ENCODE results near the gene DBF4. TPM values are rescaled to one million over a fixed set of nuclear protein-coding genes. Genes with fewer than 3 reads are reported as not detected.

Gene DBF4
- total and polyA plus RNA-seq, 9 of the 15 experiments (the other 6 are each of a cell fraction or from before 2014, with no cell fraction given) = 37.8 to 145 (median 104) TPM

GRCh38 chr7:87876040-87876868, at the start of gene DBF4, which contains the start of gene SLC25A40 (continued):
- TF ChIP-seq FOXP1 (CRISPR knock-in tag; IDR thresholded peaks at IDR 0.05) (peak; percentile 51; the same call in 1 of the 2 replicates), SIN3B (IDR thresholded peaks at IDR 0.05; ENCODE audit: low read depth) (0 out of 2 replicates have a peak, but pooled peaks have one; percentile 55), GATAD2A (IDR thresholded peaks at IDR 0.05) (no peak), SAFB (IDR thresholded peaks at IDR 0.05; ENCODE audit: borderline replicate concordance, low read depth, low read length) (peak; percentile 97), ZNF76 (CRISPR knock-in tag; IDR thresholded peaks at IDR 0.05; ENCODE audit: borderline replicate concordance) (no peak), CEBPB (tag; IDR thresholded peaks at IDR 0.05) (no peak), GTF2E2 (tag; IDR thresholded peaks at IDR 0.05) (peak; percentile 68), ATF7 (IDR thresholded peaks at IDR 0.05) (peak; percentile 72), BCOR (IDR thresholded peaks at IDR 0.05) (0 out of 2 replicates have a peak, but pooled peaks have one; percentile 9), MTA2 (IDR thresholded peaks at IDR 0.05; ENCODE audit: low read depth) (no peak), MEF2D (tag; conservative IDR thresholded peaks at IDR 0.05; ENCODE audit: low read depth) (no peak), HMGN3 (IDR thresholded peaks at IDR 0.05; ENCODE audit: borderline replicate concordance, extremely low read depth, insufficient read length, low read depth, low read length) (peak; percentile 98), RAD51 (IDR thresholded peaks at IDR 0.05; ENCODE audit: borderline replicate concordance, low read depth) (no peak), SIN3A (IDR thresholded peaks at IDR 0.05; ENCODE audit: borderline replicate concordance in 2 of 2, control insufficient read depth in 1 of 2, low read depth in 2 of 2, low read length in 2 of 2) (peak; percentile 55 to 73; a peak in 3 of 4 replicates), POLR2B (IDR thresholded peaks at IDR 0.05; ENCODE audit: low read depth, partially characterized antibody) (peak; percentile 48)
- TF ChIP-seq, protein P1, sequence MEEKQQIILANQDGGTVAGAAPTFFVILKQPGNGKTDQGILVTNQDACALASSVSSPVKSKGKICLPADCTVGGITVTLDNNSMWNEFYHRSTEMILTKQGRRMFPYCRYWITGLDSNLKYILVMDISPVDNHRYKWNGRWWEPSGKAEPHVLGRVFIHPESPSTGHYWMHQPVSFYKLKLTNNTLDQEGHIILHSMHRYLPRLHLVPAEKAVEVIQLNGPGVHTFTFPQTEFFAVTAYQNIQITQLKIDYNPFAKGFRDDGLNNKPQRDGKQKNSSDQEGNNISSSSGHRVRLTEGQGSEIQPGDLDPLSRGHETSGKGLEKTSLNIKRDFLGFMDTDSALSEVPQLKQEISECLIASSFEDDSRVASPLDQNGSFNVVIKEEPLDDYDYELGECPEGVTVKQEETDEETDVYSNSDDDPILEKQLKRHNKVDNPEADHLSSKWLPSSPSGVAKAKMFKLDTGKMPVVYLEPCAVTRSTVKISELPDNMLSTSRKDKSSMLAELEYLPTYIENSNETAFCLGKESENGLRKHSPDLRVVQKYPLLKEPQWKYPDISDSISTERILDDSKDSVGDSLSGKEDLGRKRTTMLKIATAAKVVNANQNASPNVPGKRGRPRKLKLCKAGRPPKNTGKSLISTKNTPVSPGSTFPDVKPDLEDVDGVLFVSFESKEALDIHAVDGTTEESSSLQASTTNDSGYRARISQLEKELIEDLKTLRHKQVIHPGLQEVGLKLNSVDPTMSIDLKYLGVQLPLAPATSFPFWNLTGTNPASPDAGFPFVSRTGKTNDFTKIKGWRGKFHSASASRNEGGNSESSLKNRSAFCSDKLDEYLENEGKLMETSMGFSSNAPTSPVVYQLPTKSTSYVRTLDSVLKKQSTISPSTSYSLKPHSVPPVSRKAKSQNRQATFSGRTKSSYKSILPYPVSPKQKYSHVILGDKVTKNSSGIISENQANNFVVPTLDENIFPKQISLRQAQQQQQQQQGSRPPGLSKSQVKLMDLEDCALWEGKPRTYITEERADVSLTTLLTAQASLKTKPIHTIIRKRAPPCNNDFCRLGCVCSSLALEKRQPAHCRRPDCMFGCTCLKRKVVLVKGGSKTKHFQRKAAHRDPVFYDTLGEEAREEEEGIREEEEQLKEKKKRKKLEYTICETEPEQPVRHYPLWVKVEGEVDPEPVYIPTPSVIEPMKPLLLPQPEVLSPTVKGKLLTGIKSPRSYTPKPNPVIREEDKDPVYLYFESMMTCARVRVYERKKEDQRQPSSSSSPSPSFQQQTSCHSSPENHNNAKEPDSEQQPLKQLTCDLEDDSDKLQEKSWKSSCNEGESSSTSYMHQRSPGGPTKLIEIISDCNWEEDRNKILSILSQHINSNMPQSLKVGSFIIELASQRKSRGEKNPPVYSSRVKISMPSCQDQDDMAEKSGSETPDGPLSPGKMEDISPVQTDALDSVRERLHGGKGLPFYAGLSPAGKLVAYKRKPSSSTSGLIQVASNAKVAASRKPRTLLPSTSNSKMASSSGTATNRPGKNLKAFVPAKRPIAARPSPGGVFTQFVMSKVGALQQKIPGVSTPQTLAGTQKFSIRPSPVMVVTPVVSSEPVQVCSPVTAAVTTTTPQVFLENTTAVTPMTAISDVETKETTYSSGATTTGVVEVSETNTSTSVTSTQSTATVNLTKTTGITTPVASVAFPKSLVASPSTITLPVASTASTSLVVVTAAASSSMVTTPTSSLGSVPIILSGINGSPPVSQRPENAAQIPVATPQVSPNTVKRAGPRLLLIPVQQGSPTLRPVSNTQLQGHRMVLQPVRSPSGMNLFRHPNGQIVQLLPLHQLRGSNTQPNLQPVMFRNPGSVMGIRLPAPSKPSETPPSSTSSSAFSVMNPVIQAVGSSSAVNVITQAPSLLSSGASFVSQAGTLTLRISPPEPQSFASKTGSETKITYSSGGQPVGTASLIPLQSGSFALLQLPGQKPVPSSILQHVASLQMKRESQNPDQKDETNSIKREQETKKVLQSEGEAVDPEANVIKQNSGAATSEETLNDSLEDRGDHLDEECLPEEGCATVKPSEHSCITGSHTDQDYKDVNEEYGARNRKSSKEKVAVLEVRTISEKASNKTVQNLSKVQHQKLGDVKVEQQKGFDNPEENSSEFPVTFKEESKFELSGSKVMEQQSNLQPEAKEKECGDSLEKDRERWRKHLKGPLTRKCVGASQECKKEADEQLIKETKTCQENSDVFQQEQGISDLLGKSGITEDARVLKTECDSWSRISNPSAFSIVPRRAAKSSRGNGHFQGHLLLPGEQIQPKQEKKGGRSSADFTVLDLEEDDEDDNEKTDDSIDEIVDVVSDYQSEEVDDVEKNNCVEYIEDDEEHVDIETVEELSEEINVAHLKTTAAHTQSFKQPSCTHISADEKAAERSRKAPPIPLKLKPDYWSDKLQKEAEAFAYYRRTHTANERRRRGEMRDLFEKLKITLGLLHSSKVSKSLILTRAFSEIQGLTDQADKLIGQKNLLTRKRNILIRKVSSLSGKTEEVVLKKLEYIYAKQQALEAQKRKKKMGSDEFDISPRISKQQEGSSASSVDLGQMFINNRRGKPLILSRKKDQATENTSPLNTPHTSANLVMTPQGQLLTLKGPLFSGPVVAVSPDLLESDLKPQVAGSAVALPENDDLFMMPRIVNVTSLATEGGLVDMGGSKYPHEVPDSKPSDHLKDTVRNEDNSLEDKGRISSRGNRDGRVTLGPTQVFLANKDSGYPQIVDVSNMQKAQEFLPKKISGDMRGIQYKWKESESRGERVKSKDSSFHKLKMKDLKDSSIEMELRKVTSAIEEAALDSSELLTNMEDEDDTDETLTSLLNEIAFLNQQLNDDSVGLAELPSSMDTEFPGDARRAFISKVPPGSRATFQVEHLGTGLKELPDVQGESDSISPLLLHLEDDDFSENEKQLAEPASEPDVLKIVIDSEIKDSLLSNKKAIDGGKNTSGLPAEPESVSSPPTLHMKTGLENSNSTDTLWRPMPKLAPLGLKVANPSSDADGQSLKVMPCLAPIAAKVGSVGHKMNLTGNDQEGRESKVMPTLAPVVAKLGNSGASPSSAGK (IDR thresholded peaks at IDR 0.05) = peak; percentile 61
- TF ChIP-seq, protein P2, sequence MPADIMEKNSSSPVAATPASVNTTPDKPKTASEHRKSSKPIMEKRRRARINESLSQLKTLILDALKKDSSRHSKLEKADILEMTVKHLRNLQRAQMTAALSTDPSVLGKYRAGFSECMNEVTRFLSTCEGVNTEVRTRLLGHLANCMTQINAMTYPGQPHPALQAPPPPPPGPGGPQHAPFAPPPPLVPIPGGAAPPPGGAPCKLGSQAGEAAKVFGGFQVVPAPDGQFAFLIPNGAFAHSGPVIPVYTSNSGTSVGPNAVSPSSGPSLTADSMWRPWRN (IDR thresholded peaks at IDR 0.05; ENCODE audit: low read depth) = no peak

Measured in K562 (cell line).